ENCODE results near the gene THADA. TPM values are rescaled to one million over a fixed set of nuclear protein-coding genes. Genes with fewer than 3 reads are reported as not detected.

THADA gene
- total RNA-seq, 1 donor from 2014 or later = 50.6 TPM

DNA sequence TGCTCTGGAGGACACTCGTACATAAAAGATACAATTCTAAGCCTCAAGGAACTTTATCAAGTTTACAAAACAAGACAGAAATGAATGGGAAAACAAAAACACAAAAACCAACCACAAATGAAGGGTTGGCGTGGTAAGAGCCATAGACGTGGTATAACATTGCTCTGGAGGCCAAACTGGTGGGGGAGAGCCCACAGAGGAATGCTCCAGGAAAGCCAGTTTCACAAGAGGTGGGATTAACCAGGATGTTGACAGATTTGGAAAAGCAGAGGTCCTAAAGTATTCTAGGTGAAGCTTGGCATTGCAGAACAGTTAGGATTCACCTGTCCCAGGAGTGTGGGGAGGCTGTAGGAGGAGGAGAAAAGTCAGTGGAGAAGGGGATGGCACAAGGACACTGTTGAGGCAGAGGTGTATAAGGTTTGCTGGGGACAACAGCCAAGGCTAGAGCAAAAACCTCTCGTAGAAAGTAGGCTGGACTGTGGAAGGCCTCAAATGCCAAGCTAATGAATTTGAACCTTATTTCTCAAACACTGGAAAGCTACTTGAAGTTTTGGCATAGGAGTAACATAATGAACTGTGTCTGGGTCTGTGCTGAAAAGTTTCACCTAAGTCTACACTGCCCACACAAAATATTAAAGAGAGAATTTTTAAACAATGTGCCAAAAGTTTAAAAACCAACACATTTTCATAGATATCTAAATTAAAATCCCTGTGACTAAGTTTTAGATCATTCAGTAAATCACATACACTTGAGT is 135.1 kb downstream of the THADA start:
- Histone ChIP-seq H3K4me3 (ENCODE audit: low read length in 3 of 3) (no peak overlapping the region), H3K9me3 (ENCODE audit: control insufficient read depth in 3 of 3, low read length in 3 of 3) (no peaks in the 10 kb centered on the region), H3K36me3 (ENCODE audit: control insufficient read depth in 3 of 3, insufficient read depth in 3 of 3, low read length in 3 of 3) (no peaks in the 10 kb centered on the region), H3K27ac (ENCODE audit: low read depth, low read length) (peak overlapping the region; percentile 32), H3K27me3 (ENCODE audit: control insufficient read depth in 3 of 3, insufficient read depth in 3 of 3, low read length in 3 of 3) (no peaks in the 10 kb centered on the region), H3K4me1 (ENCODE audit: control insufficient read depth in 3 of 3, insufficient read depth in 3 of 3, low read length in 3 of 3) (peaks cover 22 to 46% (median 35%) of the 10 kb centered on the region in 3 donors), H3K9ac (ENCODE audit: low read depth in 1 of 3, low read length in 3 of 3) (no peak overlapping the region)

DNA sequence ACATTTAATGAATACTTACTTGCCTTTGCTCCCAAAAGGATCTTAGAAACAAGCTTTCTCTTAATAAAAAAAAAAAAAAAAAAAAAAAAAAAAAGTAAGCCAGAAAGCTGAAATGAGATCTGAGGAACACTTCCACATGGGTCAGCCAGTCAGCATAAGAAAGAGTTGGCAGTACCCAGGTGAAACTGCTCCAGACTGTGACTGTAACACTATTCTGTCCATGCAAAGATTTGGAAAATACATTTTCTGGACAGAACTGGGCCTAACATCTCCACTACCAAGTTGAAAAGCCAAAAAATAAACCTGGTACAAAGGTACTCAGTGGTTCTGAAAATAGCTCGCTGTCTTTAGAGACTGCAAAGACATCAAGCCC is 135.7 kb downstream of the THADA start:
- Histone ChIP-seq H3K4me3 (ENCODE audit: low read length in 3 of 3) (no peak overlapping the region), H3K27me3 (ENCODE audit: control insufficient read depth in 3 of 3, insufficient read depth in 3 of 3, low read length in 3 of 3) (no peaks in the 10 kb centered on the region), H3K9ac (ENCODE audit: low read depth in 1 of 3, low read length in 3 of 3) (no peak overlapping the region), H3K27ac (ENCODE audit: low read depth, low read length) (peak overlapping the region; percentile 39), H3K9me3 (ENCODE audit: control insufficient read depth in 3 of 3, low read length in 3 of 3) (no peaks in the 10 kb centered on the region), H3K4me1 (ENCODE audit: control insufficient read depth in 3 of 3, insufficient read depth in 3 of 3, low read length in 3 of 3) (peaks cover 22 to 52% (median 40%) of the 10 kb centered on the region in 3 donors), H3K36me3 (ENCODE audit: control insufficient read depth in 3 of 3, insufficient read depth in 3 of 3, low read length in 3 of 3) (no peaks in the 10 kb centered on the region)

DNA sequence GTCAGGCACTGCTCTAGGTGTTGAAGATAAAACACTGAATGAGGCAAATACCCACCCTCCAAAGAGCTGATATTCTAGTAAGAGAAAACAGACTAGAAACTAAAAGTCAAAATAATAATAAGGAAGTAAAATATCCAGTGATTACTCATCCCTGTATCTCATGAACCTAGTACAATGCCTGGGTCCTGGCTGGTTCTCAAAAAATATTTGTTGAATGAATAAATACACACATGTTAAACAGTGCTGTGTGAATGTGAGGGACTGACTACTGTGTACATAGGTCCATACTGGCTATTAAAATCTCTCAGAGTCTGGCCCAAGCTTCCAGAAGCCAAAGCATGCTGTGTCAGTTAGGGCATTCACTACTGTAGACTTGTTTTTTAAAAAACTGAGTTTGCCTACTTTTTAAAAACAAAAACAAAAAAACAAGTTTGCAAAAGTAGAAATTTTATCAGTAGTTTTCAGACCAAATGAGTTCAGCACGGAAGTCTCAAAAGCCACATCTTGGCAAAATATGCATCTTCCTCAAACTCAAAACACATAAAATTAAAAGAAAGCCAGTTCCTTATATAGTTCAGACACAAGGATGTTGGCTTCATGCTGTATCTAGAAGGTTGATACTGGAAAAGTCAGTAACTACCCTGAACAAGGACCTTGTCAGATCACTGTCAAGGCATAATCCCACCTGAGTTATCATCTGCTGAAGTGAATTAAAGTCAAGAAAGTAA is 136.2 kb downstream of the THADA start:
- Histone ChIP-seq H3K36me3 (ENCODE audit: control insufficient read depth in 3 of 3, insufficient read depth in 3 of 3, low read length in 3 of 3) (no peaks in the 10 kb centered on the region), H3K4me1 (ENCODE audit: control insufficient read depth in 3 of 3, insufficient read depth in 3 of 3, low read length in 3 of 3) (peaks cover 22 to 52% (median 40%) of the 10 kb centered on the region in 3 donors), H3K4me3 (ENCODE audit: low read length in 3 of 3) (no peak overlapping the region), H3K9ac (ENCODE audit: low read depth in 1 of 3, low read length in 3 of 3) (no peak overlapping the region), H3K27ac (ENCODE audit: low read depth, low read length) (peak overlapping the region; percentile 39), H3K27me3 (ENCODE audit: control insufficient read depth in 3 of 3, insufficient read depth in 3 of 3, low read length in 3 of 3) (no peaks in the 10 kb centered on the region), H3K9me3 (ENCODE audit: control insufficient read depth in 3 of 3, low read length in 3 of 3) (no peaks in the 10 kb centered on the region)

DNA sequence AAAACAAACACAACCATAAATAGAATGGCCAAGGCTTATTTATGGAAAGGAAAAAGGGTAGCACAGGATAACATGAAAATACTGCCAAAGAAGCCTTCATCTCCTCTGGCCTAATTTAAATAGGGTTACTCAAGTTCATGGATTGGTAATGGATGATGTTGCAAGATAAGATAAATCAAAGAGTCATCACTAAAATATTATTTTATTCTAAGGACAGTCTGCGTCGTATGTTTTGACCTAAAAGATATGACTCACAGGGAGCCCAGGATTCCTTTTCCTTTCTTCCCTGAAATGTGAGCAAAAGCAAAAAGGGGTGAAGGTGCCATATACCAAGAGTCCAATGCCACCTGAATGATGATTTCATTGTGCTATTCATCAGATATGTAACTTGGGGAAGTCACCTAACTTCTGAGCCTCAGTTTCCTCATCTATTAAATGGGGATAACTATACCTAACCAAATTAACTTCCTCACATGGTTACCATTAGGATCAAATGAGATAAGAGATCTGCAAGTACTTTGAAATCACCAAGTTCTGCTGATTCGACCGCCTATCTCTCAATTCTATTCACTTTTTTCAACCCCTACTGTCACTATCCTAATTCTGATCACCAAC is 137.7 kb downstream of the THADA start:
- Histone ChIP-seq H3K4me1 (ENCODE audit: control insufficient read depth in 3 of 3, insufficient read depth in 3 of 3, low read length in 3 of 3) (peaks cover 22 to 49% (median 39%) of the 10 kb centered on the region in 3 donors), H3K36me3 (ENCODE audit: control insufficient read depth in 3 of 3, insufficient read depth in 3 of 3, low read length in 3 of 3) (no peaks in the 10 kb centered on the region), H3K27me3 (ENCODE audit: control insufficient read depth in 3 of 3, insufficient read depth in 3 of 3, low read length in 3 of 3) (no peaks in the 10 kb centered on the region), H3K27ac (ENCODE audit: low read depth, low read length) (peak overlapping the region; percentile 70), H3K4me3 (ENCODE audit: low read length in 3 of 3) (peak overlapping the region in 1 of 3 donors; percentile 7), H3K9me3 (ENCODE audit: control insufficient read depth in 3 of 3, low read length in 3 of 3) (no peaks in the 10 kb centered on the region), H3K9ac (ENCODE audit: low read depth in 1 of 3, low read length in 3 of 3) (peak overlapping the region in 1 of 3 donors; percentile 15)

DNA sequence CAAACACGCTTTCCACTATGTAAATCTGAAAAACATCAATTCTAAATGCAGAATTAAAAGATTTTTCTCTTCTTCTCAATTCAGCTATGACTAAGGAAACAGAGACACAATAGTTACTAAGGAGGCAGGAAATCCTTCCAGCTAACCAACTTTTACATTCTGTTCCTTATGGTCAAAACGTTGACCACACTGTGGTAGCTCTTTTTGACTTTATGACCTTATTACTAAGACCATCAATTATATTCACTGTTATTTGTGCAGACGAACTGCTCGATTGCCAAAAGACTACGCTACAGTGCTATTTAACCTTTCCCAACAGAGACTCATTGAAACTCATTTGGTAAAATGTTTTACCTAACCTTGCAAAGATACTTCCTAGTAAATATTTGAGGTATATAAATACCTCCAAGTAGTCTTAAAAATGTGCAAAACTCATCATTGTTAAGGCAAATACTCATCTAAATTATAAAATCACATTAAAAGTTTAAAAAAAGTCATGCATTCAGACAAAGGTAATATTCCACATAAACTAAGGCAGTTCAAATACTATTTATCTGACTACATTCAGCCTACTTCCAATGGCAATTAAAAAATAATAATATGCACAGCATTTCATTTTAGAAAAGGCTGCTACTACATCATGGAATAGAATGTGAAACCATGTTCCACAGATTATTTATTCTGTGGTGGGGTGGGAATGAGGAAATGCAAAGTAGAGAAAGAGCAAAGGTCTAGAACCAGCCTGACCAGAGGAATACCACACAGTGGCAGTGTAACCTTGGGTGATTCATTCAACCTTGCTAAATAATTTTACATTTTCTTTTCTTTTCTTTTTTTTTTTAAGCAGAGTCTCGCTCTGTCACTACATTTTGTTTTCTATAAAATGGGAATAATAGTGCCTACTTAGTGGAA is 139.9 kb downstream of the THADA start:
- H3K9ac ChIP-seq (ENCODE audit: low read depth in 1 of 3, low read length in 3 of 3) = no peak overlapping the region
- H3K36me3 ChIP-seq (ENCODE audit: control insufficient read depth in 3 of 3, insufficient read depth in 3 of 3, low read length in 3 of 3) = no peaks in the 10 kb centered on the region
- H3K9me3 ChIP-seq (ENCODE audit: control insufficient read depth in 3 of 3, low read length in 3 of 3) = no peaks in the 10 kb centered on the region
- no peaks in the 10 kb centered on the region for H3K27me3 ChIP-seq (ENCODE audit: control insufficient read depth in 3 of 3, insufficient read depth in 3 of 3, low read length in 3 of 3)
- peaks cover 20 to 43% (median 37%) of the 10 kb centered on the region in 3 donors for H3K4me1 ChIP-seq (ENCODE audit: control insufficient read depth in 3 of 3, insufficient read depth in 3 of 3, low read length in 3 of 3)
- H3K4me3 ChIP-seq (ENCODE audit: low read length in 3 of 3) = no peak overlapping the region
- no peak overlapping the region for H3K27ac ChIP-seq (ENCODE audit: low read depth, low read length)

DNA sequence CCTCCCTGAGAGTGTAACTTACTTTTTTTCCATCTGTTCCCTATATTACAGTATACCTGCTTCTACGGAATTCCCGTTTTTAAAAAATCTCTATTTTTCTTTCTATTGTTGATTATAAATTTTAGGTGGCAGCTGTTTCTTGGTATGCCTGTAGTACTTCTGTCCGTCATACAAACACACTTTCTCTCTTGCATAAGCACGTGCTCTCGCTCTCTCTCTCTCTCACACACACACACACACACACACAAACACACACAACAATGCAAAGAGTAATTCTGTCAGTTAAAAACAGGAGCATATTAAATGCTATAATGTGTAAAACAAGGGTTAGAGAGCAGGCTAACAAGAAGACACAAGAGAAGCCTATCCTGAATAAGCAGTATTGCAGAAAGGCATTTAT is 140.5 kb downstream of the THADA start:
- no peaks in the 10 kb centered on the region for H3K9me3 ChIP-seq (ENCODE audit: control insufficient read depth in 3 of 3, low read length in 3 of 3)
- no peaks in the 10 kb centered on the region for H3K36me3 ChIP-seq (ENCODE audit: control insufficient read depth in 3 of 3, insufficient read depth in 3 of 3, low read length in 3 of 3)
- H3K27me3 ChIP-seq (ENCODE audit: control insufficient read depth in 3 of 3, insufficient read depth in 3 of 3, low read length in 3 of 3) = no peaks in the 10 kb centered on the region
- H3K9ac ChIP-seq (ENCODE audit: low read depth in 1 of 3, low read length in 3 of 3) = no peak overlapping the region
- H3K27ac ChIP-seq (ENCODE audit: low read depth, low read length) = no peak overlapping the region
- H3K4me1 ChIP-seq (ENCODE audit: control insufficient read depth in 3 of 3, insufficient read depth in 3 of 3, low read length in 3 of 3) = peaks cover 14 to 36% (median 31%) of the 10 kb centered on the region in 3 donors
- no peak overlapping the region for H3K4me3 ChIP-seq (ENCODE audit: low read length in 3 of 3)

DNA sequence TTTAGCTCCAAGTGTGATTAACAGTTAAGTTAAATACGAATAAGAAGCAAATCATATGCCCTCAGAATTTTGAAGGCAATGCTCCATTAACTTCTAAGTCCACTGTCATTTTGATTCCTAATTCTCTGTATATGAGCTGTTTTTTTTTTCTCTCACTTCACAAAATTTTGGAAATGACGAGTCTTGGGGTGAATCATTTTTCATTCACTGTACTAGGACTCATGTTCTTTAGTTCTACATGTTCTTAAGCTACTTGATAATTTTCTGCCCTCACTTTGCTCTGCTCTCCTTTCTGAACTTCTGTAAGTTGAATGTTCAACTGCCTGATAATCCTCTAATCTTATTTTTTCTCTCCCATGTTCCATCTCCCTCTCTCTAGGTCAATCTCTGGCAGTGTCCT is 141.0 kb downstream of the THADA start:
- H3K4me3 ChIP-seq (ENCODE audit: low read length in 3 of 3) = no peak overlapping the region
- no peak overlapping the region for H3K27ac ChIP-seq (ENCODE audit: low read depth, low read length)
- no peaks in the 10 kb centered on the region for H3K36me3 ChIP-seq (ENCODE audit: control insufficient read depth in 3 of 3, insufficient read depth in 3 of 3, low read length in 3 of 3)
- no peaks in the 10 kb centered on the region for H3K27me3 ChIP-seq (ENCODE audit: control insufficient read depth in 3 of 3, insufficient read depth in 3 of 3, low read length in 3 of 3)
- H3K9me3 ChIP-seq (ENCODE audit: control insufficient read depth in 3 of 3, low read length in 3 of 3) = no peaks in the 10 kb centered on the region
- H3K9ac ChIP-seq (ENCODE audit: low read depth in 1 of 3, low read length in 3 of 3) = no peak overlapping the region
- peaks cover 12 to 34% (median 29%) of the 10 kb centered on the region in 3 donors for H3K4me1 ChIP-seq (ENCODE audit: control insufficient read depth in 3 of 3, insufficient read depth in 3 of 3, low read length in 3 of 3)

DNA sequence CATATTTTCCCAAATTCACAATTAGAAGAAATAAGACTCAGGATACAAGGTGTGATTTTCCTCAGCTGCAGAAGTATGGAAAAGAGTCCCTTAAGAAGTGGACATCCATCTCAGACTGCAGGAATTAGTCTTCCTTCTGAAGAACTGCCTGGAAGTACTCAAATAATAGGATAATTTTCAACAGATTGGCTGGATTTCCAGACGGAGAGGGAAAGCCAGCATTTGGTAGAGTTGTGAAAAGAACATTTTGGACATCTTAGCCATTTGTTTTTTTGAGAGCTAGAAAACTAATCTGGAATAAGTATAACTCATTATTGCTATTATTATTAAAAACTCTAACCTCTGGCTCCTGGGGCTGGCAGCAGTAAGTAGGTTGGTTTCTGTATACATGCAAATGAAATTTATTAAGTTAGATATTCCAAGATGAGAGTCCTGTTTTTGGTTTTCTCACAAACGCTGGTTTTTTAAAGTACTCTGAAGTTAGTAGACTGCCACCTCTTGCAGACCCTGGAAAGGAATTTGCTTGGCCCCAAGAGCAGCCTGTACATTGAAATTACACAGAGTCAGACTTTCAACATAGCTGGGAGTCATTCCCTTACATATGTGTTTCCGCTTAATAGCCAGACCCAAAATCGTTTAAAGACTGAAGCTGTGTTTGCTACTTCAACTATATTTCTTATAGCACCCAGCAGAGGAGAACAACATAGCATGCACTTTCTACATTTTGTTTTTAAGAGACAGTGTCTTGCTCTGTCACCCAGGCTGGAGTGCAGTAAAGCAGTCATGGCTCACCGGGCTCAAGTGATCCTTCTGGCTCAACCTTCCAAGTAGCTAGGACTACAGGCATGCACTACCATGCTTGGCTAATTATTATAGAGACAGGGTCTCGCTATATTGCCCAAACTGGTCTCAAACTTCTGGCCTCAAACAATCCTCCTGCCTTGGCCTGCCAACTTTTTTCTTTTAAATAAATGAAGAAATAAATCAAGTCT is 142.4 kb downstream of the THADA start:
- Histone ChIP-seq H3K27me3 (ENCODE audit: control insufficient read depth in 3 of 3, insufficient read depth in 3 of 3, low read length in 3 of 3) (no peaks in the 10 kb centered on the region), H3K27ac (ENCODE audit: low read depth, low read length) (no peak overlapping the region), H3K4me1 (ENCODE audit: control insufficient read depth in 3 of 3, insufficient read depth in 3 of 3, low read length in 3 of 3) (peaks cover 12 to 26% (median 21%) of the 10 kb centered on the region in 3 donors), H3K9me3 (ENCODE audit: control insufficient read depth in 3 of 3, low read length in 3 of 3) (no peaks in the 10 kb centered on the region), H3K4me3 (ENCODE audit: low read length in 3 of 3) (no peak overlapping the region), H3K9ac (ENCODE audit: low read depth in 1 of 3, low read length in 3 of 3) (no peak overlapping the region), H3K36me3 (ENCODE audit: control insufficient read depth in 3 of 3, insufficient read depth in 3 of 3, low read length in 3 of 3) (no peaks in the 10 kb centered on the region)

DNA sequence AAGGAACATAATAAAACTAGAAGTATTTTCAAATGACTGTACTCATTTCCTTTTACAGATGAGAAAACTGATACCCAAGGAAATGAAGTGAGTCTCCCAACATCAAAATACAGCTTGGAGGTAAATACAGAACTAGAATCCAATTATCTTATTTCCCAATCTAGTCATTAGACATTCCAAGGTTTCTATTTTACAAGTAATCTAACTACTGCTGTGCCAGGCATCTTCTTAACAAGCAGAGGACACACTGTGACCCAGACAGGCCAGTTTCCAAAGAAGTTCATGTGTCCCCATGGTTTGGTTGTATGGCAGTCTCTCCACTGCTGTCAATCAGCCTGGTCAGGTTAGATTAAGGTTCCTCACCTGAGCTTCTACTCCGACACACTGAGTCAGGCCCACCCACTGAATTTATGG is 143.5 kb downstream of the THADA start:
- H3K9ac ChIP-seq (ENCODE audit: low read depth in 1 of 3, low read length in 3 of 3) = no peak overlapping the region
- H3K9me3 ChIP-seq (ENCODE audit: control insufficient read depth in 3 of 3, low read length in 3 of 3) = no peaks in the 10 kb centered on the region
- H3K27ac ChIP-seq (ENCODE audit: low read depth, low read length) = no peak overlapping the region
- H3K4me3 ChIP-seq (ENCODE audit: low read length in 3 of 3) = no peak overlapping the region
- H3K36me3 ChIP-seq (ENCODE audit: control insufficient read depth in 3 of 3, insufficient read depth in 3 of 3, low read length in 3 of 3) = no peaks in the 10 kb centered on the region
- peaks cover 4 to 15% (median 12%) of the 10 kb centered on the region in 3 donors for H3K4me1 ChIP-seq (ENCODE audit: control insufficient read depth in 3 of 3, insufficient read depth in 3 of 3, low read length in 3 of 3)
- H3K27me3 ChIP-seq (ENCODE audit: control insufficient read depth in 3 of 3, insufficient read depth in 3 of 3, low read length in 3 of 3) = no peaks in the 10 kb centered on the region

Data from skeletal muscle tissue (tissue), 4 donors.